Fibroblast of skin of left biceps (primary cell): ENCODE results near the gene ZNF573.
A peak's percentile ranks its signal among the peaks of the same experiment; 100 is the strongest.

Experiments used
- DNase-seq, 2 experiments: peaks; one replicate each; pipeline ENCODE4 v3.0.0-alpha.2; 2013; ENCODE audit warnings: low read depth in 2 of 2

Gene ZNF573

DNA sequence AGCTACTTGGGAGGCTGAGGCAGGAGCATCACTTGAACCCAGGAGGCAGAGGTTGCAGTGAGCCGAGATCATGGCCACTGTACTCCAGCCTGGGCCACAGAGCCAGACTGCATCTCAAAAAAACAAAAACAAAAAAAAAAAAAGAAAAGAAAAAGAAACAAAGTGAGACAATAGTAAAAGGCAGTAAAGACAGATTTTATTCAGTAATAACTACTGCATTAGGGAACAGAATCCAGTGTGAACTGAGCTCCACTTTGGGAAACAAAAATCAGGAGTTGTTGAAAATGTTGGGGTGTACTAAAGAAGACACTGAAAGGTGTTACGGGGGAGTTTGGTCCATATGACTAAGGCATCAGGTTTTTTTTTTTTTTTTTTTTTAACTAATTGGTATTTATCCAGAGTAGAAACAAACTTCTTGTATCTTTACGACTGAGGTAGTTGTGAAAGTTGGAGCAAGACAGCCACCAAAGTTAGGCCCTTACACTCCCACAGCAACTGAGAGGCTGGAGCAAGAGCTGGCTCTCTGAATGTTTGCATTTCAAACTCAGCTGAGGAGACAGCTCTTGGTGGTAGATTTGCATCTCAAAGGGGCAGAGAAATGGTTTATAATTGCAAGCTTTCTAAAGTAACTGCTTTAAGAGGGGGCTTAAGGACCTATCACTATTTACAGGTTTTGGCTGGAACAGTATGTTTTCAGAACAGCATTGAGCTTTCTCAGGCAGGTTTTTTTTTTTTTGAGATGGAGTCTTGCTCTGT, 84.1 kb downstream of the ZNF573 start:
- no peak for DNase-seq

DNA sequence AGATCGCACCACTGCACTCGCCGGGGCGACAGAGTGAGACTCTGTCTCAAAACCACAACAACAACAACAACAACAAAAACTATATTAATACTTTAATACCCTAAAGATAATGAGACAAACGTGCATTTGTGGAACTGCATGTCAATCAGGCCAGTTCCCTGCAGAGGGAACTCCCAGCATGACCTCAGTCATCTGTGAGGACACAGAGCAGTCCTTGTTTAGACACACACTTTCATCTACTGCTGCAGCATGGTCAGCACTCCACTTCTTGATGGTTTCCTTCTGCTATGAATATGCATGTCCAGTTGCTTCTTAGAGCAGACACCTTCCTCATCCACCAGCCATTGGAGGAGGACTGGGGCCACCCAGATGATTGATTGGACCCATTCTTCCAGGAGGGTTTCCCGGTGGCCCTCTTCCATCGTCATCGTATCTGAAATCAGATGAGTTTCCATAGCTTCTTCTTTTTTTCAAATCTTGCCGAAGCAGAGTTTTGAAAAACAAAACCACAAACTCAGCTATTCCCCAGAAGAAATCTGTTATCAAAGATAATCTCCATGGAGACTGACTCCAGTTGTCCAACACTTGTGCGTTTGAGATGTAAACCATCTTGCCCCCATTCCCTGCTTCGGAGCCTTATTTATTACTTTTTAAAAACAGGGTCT, 86.3 kb downstream of the ZNF573 start:
- no peak for DNase-seq

DNA sequence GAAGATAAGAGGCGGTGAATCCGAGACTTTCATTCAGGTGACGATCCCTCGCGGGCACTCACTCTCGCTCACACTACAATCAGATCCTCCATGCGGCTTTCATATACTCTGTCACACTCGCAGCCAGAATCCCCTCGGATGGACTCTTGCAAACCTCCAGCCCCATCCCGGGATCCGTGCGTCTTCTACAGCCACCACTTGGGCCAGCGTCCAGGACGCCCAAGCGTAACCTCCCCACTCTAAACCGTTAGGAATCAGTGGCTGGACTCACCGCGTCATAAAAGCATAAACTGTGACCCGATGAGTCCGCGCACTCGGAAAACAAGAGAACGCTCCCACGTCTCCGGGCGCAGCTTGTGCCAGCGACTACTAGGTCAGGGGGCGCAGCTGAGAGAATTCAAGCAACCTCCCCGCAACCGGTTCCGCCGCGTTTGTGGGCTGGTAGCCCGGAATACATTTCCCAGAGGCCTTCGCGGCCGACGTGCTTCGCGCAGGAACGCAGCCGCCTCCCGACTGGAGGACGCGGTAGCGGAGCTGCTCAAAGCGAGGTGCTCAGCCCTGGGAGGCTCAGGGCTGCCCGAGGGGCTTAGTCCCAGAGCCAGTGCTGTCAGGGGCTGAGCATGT, 87.4 kb downstream of the ZNF573 start:
- DNase-seq, result peak; percentile 46 to 54
